WTC11 (cell line): ENCODE results near the gene RGL3. TPM values are rescaled to one million over a fixed set of nuclear protein-coding genes. Genes with fewer than 3 reads are reported as not detected.
A peak's percentile ranks its signal among the peaks of the same experiment; 100 is the strongest.

Source experiments
- ATAC-seq: fragments of 200-7000 bp; cut with Tn5 transposase; 2 replicates; pipeline ENCODE4 v1.10.0; 2021; ENCODE audit warnings: mild to moderate bottlenecking, moderate library complexity
- CTCF ChIA-PET: fragments of 300-600 bp; sonication (Branson Sonifier 250); formaldehyde crosslinking; loops from one replicate; lab custom pipeline; 2021; ENCODE audit warnings: antibody characterized with exemption; lab: Charles Lee
- POLR2A ChIA-PET: fragments of 350-600 bp; sonication (Branson Sonifier 250); formaldehyde crosslinking; loops from one replicate; lab custom pipeline; 2021; ENCODE audit warnings: antibody characterized with exemption; lab: Charles Lee
- DNase-seq: peaks from one replicate; pipeline ENCODE4 v3.0.0; 2021; ENCODE audit warnings: low spot score
- H3K27ac Mint-ChIP-seq: 2 replicates; pipeline ENCODE4 v1.8.0; 2021; ENCODE audit warnings: mixed read lengths
- H3K27me3 Mint-ChIP-seq: 2 replicates; pipeline ENCODE4 v1.8.0; 2021; ENCODE audit warnings: low read depth, mild to moderate bottlenecking, moderate library complexity, mixed read lengths
- H3K36me3 Mint-ChIP-seq: 2 replicates; pipeline ENCODE4 v1.8.0; 2021; ENCODE audit warnings: mixed read lengths
- H3K4me1 Mint-ChIP-seq: 2 replicates; pipeline ENCODE4 v1.8.0; 2022; ENCODE audit warnings: mixed read lengths
- H3K4me3 Mint-ChIP-seq: 2 replicates; pipeline ENCODE4 v1.8.0; 2021; ENCODE audit warnings: mild to moderate bottlenecking, moderate library complexity, mixed read lengths
- H3K9me3 Mint-ChIP-seq: 2 replicates; pipeline ENCODE4 v1.8.0; 2021; ENCODE audit warnings: mixed read lengths
- FOXJ3 ChIP-seq: sonication (generic); formaldehyde crosslinking; IDR thresholded peaks from 2 replicates; pipeline ENCODE4 v1.9.0; 2021; ENCODE audit warnings: missing genetic modification reagents, mild to moderate bottlenecking, borderline replicate concordance
- IRF2 ChIP-seq: sonication (generic); formaldehyde crosslinking; IDR thresholded peaks from 2 replicates; pipeline ENCODE4 v1.8.0; 2022; ENCODE audit warnings: low read depth, missing genetic modification reagents, borderline replicate concordance
- MYBL2 ChIP-seq: sonication (generic); formaldehyde crosslinking; IDR thresholded peaks from 2 replicates; pipeline ENCODE4 v1.8.1; 2023; ENCODE audit warnings: mild to moderate bottlenecking, moderate library complexity, missing genetic modification reagents
- NFATC4 ChIP-seq: fragments of 250-450 bp; sonication (Bioruptor Pico); IDR thresholded peaks from 2 replicates; pipeline ENCODE4 v1.9.0; 2021; ENCODE audit warnings: mild to moderate bottlenecking
- PRDM15 ChIP-seq: sonication (generic); formaldehyde crosslinking; IDR thresholded peaks from 2 replicates; pipeline ENCODE4 v1.8.0; 2022; ENCODE audit warnings: missing genetic modification reagents
- SMAD3 ChIP-seq: sonication (generic); formaldehyde crosslinking; IDR thresholded peaks from 2 replicates; pipeline ENCODE4 v1.8.0; 2022; ENCODE audit warnings: missing genetic modification reagents, mild to moderate bottlenecking, borderline replicate concordance
- TCF7 ChIP-seq: sonication (generic); formaldehyde crosslinking; IDR thresholded peaks from 2 replicates; pipeline ENCODE4 v1.8.0; 2022; ENCODE audit warnings: mild to moderate bottlenecking, low read depth, missing genetic modification reagents, moderate library complexity
- TEAD1 ChIP-seq: sonication (generic); formaldehyde crosslinking; IDR thresholded peaks from 2 replicates; pipeline ENCODE4 v1.8.0; 2022; ENCODE audit warnings: mild to moderate bottlenecking, missing genetic modification reagents
- TEAD4 ChIP-seq: sonication (generic); formaldehyde crosslinking; IDR thresholded peaks from 2 replicates; pipeline ENCODE4 v1.8.0; 2022; ENCODE audit warnings: mild to moderate bottlenecking, missing genetic modification reagents
- ZBTB21 ChIP-seq: sonication (generic); formaldehyde crosslinking; IDR thresholded peaks from 2 replicates; pipeline ENCODE4 v1.8.1; 2023; ENCODE audit warnings: mild to moderate bottlenecking, missing genetic modification reagents, borderline replicate concordance
- ZNF219 ChIP-seq: sonication (generic); formaldehyde crosslinking; IDR thresholded peaks from 2 replicates; pipeline ENCODE4 v1.8.0; 2023; ENCODE audit warnings: missing genetic modification reagents, mild to moderate bottlenecking, borderline replicate concordance
- ZNF232 ChIP-seq: sonication (generic); formaldehyde crosslinking; IDR thresholded peaks from 2 replicates; pipeline ENCODE4 v1.8.0; 2022; ENCODE audit warnings: mild to moderate bottlenecking, missing genetic modification reagents
- ZNF263 ChIP-seq: sonication (generic); formaldehyde crosslinking; IDR thresholded peaks from 2 replicates; pipeline ENCODE4 v1.8.1; 2022; ENCODE audit warnings: low read depth, mild to moderate bottlenecking, moderate library complexity, missing genetic modification reagents
- ZNF423 ChIP-seq: fragments of 250-450 bp; sonication (Bioruptor Pico); IDR thresholded peaks from 2 replicates; pipeline ENCODE4 v2.1.2; 2022; ENCODE audit warnings: mild to moderate bottlenecking, moderate library complexity
- ZNF425 ChIP-seq: fragments of 250-450 bp; sonication (Bioruptor Pico); conservative IDR thresholded peaks from 2 replicates; pipeline ENCODE4 v1.9.0; 2021; ENCODE audit warnings: mild to moderate bottlenecking
- total RNA-seq: library from RNA; stranded (reverse); gene quantifications from 3 replicates; pipeline ENCODE4 v1.2.3, GENCODE V29; 2021
- TF ChIP-seq, protein P1 (sequence below): sonication (generic); formaldehyde crosslinking; conservative IDR thresholded peaks from 2 replicates; pipeline ENCODE4 v1.8.1; 2023; ENCODE audit warnings: mild to moderate bottlenecking, low read depth, missing genetic modification reagents, moderate library complexity
- TF ChIP-seq, protein P2 (sequence below): sonication (generic); formaldehyde crosslinking; IDR thresholded peaks from 2 replicates; pipeline ENCODE4 v1.8.0; 2022; ENCODE audit warnings: mild to moderate bottlenecking, missing genetic modification reagents
- TF ChIP-seq, protein P3 (sequence below): sonication (generic); formaldehyde crosslinking; IDR thresholded peaks from 2 replicates; pipeline ENCODE4 v1.8.1; 2022; ENCODE audit warnings: missing genetic modification reagents, borderline replicate concordance

Gene RGL3
- total RNA-seq, 1 experiment from 2014 or later = 69.0 TPM

- POLR2A ChIA-PET = no interaction called here
- no peak for DNase-seq
- TF ChIP-seq IRF2 (no peak), PRDM15 (CRISPR knock-in tag) (no peak), ZNF232 (CRISPR knock-in tag) (no peak), TEAD4 (CRISPR knock-in tag) (0 out of 2 replicates have a peak, but pooled peaks have one; percentile 24)
- TF ChIP-seq, protein P1, sequence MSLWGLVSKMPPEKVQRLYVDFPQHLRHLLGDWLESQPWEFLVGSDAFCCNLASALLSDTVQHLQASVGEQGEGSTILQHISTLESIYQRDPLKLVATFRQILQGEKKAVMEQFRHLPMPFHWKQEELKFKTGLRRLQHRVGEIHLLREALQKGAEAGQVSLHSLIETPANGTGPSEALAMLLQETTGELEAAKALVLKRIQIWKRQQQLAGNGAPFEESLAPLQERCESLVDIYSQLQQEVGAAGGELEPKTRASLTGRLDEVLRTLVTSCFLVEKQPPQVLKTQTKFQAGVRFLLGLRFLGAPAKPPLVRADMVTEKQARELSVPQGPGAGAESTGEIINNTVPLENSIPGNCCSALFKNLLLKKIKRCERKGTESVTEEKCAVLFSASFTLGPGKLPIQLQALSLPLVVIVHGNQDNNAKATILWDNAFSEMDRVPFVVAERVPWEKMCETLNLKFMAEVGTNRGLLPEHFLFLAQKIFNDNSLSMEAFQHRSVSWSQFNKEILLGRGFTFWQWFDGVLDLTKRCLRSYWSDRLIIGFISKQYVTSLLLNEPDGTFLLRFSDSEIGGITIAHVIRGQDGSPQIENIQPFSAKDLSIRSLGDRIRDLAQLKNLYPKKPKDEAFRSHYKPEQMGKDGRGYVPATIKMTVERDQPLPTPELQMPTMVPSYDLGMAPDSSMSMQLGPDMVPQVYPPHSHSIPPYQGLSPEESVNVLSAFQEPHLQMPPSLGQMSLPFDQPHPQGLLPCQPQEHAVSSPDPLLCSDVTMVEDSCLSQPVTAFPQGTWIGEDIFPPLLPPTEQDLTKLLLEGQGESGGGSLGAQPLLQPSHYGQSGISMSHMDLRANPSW (CRISPR knock-in tag) = no peak
- TF ChIP-seq, protein P2, sequence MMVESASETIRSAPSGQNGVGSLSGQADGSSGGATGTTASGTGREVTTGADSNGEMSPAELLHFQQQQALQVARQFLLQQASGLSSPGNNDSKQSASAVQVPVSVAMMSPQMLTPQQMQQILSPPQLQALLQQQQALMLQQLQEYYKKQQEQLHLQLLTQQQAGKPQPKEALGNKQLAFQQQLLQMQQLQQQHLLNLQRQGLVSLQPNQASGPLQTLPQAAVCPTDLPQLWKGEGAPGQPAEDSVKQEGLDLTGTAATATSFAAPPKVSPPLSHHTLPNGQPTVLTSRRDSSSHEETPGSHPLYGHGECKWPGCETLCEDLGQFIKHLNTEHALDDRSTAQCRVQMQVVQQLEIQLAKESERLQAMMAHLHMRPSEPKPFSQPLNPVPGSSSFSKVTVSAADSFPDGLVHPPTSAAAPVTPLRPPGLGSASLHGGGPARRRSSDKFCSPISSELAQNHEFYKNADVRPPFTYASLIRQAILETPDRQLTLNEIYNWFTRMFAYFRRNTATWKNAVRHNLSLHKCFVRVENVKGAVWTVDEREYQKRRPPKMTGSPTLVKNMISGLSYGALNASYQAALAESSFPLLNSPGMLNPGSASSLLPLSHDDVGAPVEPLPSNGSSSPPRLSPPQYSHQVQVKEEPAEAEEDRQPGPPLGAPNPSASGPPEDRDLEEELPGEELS = no peak
- H3K9me3 Mint-ChIP-seq = no peaks in the 10 kb centered on the region
- H3K4me1 Mint-ChIP-seq = peaks cover 26% of the 10 kb centered on the region
- no peaks in the 10 kb centered on the region for H3K36me3 Mint-ChIP-seq
- no peak for ATAC-seq
- CTCF ChIA-PET = interaction anchor here (3.4 kb wide), 1 partner anchor 65 kb away, joined by 31 read pairs; no protein-coding TSS in a partner anchor
- no peak overlapping the region for H3K27ac Mint-ChIP-seq
- no peak overlapping the region for H3K4me3 Mint-ChIP-seq
- H3K27me3 Mint-ChIP-seq = peaks cover 61% of the 10 kb centered on the region
These were observed 59.7 kb downstream of the RGL3 start for GRCh38 chr19:11359421-11359820.

GRCh38 chr19:11356676-11357550, 62.2 kb downstream of the RGL3 start:
- Mint-ChIP-seq H3K9me3 (no peaks in the 10 kb centered on the region), H3K27ac (no peak overlapping the region), H3K27me3 (peaks cover 78% of the 10 kb centered on the region), H3K36me3 (no peaks in the 10 kb centered on the region), H3K4me3 (0 out of 2 replicates have a peak overlapping the region, but pooled peaks have one; percentile 75), H3K4me1 (peaks cover 18% of the 10 kb centered on the region)
- ATAC-seq = no peak
- no peak for DNase-seq
- POLR2A ChIA-PET = no interaction called here
- CTCF ChIA-PET = no interaction called here
- no peak for TF ChIP-seq ZNF219 (CRISPR knock-in tag)
- TF ChIP-seq TCF7 (CRISPR knock-in tag) = no peak
- TF ChIP-seq ZNF263 (CRISPR knock-in tag) = no peak
- TF ChIP-seq TEAD1 (CRISPR knock-in tag) = no peak
- TF ChIP-seq SMAD3 (CRISPR knock-in tag) = no peak
- no peak for TF ChIP-seq NFATC4 (CRISPR knock-in tag)
- TF ChIP-seq FOXJ3 (CRISPR knock-in tag) = no peak
- TF ChIP-seq ZNF232 (CRISPR knock-in tag) = no peak
- no peak for TF ChIP-seq ZBTB21 (CRISPR knock-in tag)
- no peak for TF ChIP-seq ZNF423 (CRISPR knock-in tag)
- TF ChIP-seq ZNF425 (CRISPR knock-in tag) = no peak
- TF ChIP-seq, protein P3, sequence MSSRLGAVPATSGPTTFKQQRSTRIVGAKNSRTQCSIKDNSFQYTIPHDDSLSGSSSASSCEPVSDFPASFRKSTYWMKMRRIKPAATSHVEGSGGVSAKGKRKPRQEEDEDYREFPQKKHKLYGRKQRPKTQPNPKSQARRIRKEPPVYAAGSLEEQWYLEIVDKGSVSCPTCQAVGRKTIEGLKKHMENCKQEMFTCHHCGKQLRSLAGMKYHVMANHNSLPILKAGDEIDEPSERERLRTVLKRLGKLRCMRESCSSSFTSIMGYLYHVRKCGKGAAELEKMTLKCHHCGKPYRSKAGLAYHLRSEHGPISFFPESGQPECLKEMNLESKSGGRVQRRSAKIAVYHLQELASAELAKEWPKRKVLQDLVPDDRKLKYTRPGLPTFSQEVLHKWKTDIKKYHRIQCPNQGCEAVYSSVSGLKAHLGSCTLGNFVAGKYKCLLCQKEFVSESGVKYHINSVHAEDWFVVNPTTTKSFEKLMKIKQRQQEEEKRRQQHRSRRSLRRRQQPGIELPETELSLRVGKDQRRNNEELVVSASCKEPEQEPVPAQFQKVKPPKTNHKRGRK = no peak
- TF ChIP-seq, protein P1 (CRISPR knock-in tag) = no peak
- no peak for TF ChIP-seq MYBL2 (CRISPR knock-in tag)
